ENCODE data around the gene TMEM181.
"Not testable (repeated sequence)": the region's sequence is repeated elsewhere in the genome, so short reads cannot be mapped to it uniquely, and the experiment has no call there.

TMEM181 gene

DNA sequence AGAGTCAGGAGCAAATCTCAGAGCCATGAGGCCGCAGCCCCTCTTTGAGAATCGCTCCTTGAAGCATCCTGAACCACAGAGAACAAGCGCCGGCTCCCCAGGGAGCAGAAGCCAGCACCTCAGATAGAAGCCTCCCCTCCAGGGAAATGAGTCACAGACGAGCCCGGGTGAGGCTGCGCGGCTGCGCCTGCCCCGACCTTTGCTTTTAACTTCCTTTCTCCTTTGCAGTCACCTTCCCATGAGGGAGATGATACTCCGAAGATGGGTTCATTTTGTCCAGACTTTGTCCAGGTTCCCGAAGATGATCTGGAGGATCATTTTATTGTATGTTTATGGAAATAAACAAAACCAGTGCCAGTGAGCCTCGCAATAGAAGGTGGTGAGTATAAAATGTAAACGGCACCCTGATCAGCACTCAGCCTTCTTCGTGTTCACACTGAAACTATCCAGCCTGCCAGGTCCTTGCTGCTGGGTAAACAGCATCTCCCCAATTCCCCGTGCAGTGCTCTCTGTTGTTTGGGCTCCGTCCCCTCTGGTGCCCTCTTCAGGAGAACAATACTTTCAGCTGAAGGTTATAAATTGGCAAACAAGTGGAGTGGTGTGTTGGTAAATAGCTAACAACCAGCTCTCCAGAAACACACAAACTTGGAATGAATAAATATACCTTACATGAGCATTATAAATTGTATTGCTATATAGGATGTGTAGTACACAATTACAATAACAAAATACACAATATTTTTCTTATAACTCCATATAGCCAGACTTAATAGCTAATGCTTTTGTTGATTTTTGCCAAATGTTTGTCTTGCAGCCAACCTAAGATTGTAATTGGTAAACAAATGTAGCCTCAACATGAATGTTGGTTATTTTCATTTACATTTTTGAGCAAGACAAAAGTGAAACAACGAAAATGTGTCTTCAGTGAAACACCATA is 41.4 kb upstream of the TMEM181 start:
- DNase-seq (ENCODE audit: low spot score): peak; percentile 81
- TF ChIP-seq, protein P1, sequence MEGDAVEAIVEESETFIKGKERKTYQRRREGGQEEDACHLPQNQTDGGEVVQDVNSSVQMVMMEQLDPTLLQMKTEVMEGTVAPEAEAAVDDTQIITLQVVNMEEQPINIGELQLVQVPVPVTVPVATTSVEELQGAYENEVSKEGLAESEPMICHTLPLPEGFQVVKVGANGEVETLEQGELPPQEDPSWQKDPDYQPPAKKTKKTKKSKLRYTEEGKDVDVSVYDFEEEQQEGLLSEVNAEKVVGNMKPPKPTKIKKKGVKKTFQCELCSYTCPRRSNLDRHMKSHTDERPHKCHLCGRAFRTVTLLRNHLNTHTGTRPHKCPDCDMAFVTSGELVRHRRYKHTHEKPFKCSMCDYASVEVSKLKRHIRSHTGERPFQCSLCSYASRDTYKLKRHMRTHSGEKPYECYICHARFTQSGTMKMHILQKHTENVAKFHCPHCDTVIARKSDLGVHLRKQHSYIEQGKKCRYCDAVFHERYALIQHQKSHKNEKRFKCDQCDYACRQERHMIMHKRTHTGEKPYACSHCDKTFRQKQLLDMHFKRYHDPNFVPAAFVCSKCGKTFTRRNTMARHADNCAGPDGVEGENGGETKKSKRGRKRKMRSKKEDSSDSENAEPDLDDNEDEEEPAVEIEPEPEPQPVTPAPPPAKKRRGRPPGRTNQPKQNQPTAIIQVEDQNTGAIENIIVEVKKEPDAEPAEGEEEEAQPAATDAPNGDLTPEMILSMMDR (IDR thresholded peaks at IDR 0.05; ENCODE audit: extremely low read depth, missing control alignments): peak; percentile 40

DNA sequence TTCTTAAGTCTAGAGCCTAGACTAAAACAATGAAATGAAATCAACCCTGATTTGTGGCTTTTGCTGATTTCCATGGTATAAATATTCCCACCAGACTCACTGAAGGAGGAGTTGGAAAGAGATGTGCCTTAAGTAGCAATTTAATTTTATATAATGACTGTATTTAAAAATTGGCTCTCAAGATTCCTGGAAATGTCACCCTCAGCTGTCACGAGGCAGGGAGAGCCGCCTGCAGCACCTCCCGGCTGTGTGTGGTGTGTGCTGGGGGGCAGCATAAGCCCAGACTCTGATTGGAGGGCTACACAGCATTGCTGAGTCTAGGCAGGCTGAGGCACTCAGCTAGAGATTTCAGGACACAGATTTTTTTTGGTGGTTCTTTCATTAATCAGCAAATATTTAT is 40.6 kb upstream of the TMEM181 start:
- no peak for DNase-seq (ENCODE audit: low spot score)

DNA sequence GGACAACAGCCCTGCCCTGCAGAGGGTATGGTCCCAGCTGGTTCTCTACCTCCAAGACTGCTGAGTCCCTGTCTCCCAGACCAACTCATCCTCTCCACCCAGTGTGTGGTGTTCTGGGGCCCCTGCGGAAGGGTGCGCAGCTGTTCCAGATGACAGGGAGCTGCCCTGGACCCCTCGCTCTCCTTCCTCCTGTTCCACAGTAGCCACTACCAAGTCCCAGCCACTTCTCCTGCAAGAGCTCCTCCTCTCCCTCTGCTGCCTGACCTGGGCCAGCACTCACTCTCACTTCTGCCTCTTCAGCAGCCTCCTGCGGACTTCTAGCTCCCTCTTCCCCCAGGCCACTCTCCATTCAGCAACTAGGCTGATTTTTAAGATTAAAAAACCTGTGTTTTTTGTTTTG is 40.1 kb upstream of the TMEM181 start:
- no peak for DNase-seq (ENCODE audit: low spot score)
- TF ChIP-seq, protein P1 (IDR thresholded peaks at IDR 0.05; ENCODE audit: extremely low read depth, missing control alignments): no peak

More for the DNA sequence above, 40.6 kb upstream of the TMEM181 start:
- TF ChIP-seq, protein P1 (IDR thresholded peaks at IDR 0.05; ENCODE audit: extremely low read depth, missing control alignments): no peak

DNA sequence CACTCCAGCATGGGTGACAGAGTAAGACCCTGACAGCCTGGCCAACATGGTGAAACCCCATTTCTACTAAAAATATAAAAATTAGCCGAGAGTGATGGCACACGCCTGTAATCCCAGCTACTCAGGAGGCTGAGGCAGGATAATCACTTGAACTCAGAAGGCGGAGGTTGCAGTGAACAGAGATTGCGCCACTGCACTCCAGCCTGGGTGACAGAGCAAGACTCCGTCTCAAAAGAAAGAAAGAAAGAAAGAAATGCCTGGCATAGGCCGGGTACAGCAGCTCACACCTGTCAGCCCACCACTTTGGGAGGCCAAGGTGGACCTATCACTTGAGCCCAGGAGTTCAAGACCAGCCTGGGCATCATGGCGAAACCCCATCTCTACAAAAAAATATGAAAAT is 38.9 kb upstream of the TMEM181 start:
- DNase-seq (ENCODE audit: low spot score): not testable (repeated sequence)

DNA sequence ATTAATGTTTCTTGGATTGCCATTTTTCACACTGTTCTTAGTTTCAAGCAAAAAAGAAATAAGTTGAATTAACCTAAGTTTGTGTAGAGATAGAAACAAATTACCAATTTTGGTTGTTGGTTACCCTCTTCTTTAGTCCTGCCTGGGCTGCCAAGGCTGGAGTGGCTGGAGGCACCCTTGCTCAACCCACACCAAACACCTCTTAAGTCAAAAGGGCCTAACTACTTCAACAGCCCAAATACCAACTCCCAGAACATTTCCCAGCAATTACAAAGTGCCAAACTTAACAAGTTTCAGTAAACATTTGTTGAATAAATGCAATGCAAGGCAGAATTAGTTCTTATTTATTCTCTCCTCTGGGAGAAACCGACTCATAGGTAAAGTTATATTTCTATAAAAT is 38.1 kb upstream of the TMEM181 start:
- TF ChIP-seq, protein P1 (IDR thresholded peaks at IDR 0.05; ENCODE audit: extremely low read depth, missing control alignments): no peak
- DNase-seq (ENCODE audit: low spot score): no peak

DNA sequence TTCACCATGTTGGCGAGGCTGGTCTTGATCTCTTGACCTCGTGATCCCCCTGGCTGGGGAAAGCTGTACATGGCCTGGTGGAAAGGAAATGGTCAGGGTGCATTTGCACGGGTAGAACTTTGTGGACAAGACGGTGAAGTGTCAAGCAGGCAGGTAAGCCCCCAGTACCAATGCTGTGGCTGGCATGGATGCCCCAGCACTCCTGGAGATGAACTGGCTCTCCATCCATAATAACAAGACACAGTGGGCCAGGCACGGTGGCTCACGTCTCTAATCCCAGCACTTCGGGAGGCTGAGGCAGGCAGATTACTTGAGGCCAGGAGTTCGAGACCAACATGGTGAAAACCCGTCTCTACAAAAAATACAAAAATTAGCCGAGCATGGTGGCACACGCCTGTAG is 37.3 kb upstream of the TMEM181 start:
- no peak for DNase-seq (ENCODE audit: low spot score)
- TF ChIP-seq, protein P1 (IDR thresholded peaks at IDR 0.05; ENCODE audit: extremely low read depth, missing control alignments): no peak

DNA sequence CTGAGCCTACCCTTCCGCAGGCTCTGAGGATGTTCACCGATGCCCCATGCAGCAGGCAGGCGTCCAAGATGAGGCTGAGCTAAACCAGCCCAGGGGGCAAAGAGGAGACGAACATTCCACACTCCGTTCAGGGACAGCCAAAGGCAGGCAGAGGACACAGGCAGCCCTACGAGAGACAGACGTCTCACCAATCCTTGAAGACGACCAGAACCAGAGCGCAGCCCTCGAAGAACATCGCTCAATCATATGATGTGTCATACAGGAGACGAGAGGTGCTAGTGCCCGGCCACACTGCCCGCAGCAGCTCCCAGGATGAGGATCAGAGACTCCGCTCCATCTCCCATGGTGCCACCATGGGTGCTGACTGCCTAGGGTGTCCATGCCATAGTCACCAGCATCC is 35.6 kb upstream of the TMEM181 start:
- DNase-seq (ENCODE audit: low spot score): no peak

DNA sequence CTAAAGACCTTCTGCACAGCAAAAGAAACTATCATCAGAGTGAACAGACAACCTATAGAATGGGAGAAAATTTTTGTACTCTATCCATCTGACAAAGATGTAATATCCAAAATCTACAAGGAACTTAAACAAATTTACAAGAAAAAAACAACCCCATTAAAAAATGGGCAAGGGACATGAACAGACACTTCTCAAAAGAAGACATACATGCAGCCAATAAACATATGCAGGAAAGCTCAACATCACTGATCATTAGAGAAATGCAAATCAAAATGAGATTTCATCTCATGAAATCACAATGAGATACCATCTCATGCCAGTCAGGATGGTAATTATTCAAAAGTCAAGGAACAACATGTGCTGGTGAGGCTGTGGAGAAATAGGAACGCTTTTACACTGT is 32.0 kb upstream of the TMEM181 start:
- DNase-seq (ENCODE audit: low spot score): not testable (repeated sequence)

More for the DNA sequence above, 35.6 kb upstream of the TMEM181 start:
- TF ChIP-seq, protein P1 (IDR thresholded peaks at IDR 0.05; ENCODE audit: extremely low read depth, missing control alignments): no peak

Data from GM20000 (cell line).